A673 (cell line): ENCODE data around the gene RTN4IP1. TPM values are rescaled to one million over a fixed set of nuclear protein-coding genes. Genes with fewer than 3 reads are reported as not detected.
A peak's percentile ranks its signal among the peaks of the same experiment; 100 is the strongest.

Experiments used
- BruUV-seq: library from RNA; stranded (reverse); fragments of 400-500 nt; replicated peaks from 2 replicates; lab custom pipeline; 2021; lab: Mats Ljungman, UMichigan
- CTCF ChIA-PET: fragments of 300-600 bp; sonication (Branson Sonifier 250); formaldehyde crosslinking; loops from one replicate; lab custom pipeline; 2022; ENCODE audit warnings: antibody characterized with exemption; lab: Charles Lee
- POLR2A ChIA-PET: fragments of 300-600 bp; sonication (Branson Sonifier 250); formaldehyde crosslinking; loops from one replicate; lab custom pipeline; 2022; ENCODE audit warnings: antibody characterized with exemption; ENCODE audit not compliant: low non-redundant PET; lab: Charles Lee
- DNase-seq: peaks from one replicate; pipeline ENCODE4 v3.0.0-alpha.2; 2015; ENCODE audit warnings: low spot score
- H3K27ac ChIP-seq: fragments of 200-600 bp; sonication (generic); 2 replicates; pipeline ENCODE4 v1.5.1; 2016; ENCODE audit warnings: mixed run types, low read depth, mild to moderate bottlenecking, mixed read lengths, antibody characterized with exemption, low read length; ENCODE audit not compliant: poor library complexity, severe bottlenecking
- H3K27me3 ChIP-seq: fragments of 200-600 bp; sonication (generic); replicated peaks from 2 replicates; pipeline ENCODE4 v1.6.1; 2017; ENCODE audit warnings: mixed run types, low read depth, mild to moderate bottlenecking, mixed read lengths, antibody characterized with exemption, low read length; ENCODE audit not compliant: insufficient read depth, poor library complexity
- H3K36me3 ChIP-seq: fragments of 200-600 bp; sonication (generic); 2 replicates; pipeline ENCODE4 v1.6.1; 2016; ENCODE audit warnings: mixed run types, mild to moderate bottlenecking, mixed read lengths, antibody characterized with exemption, low read length; ENCODE audit not compliant: insufficient read depth, poor library complexity, severe bottlenecking
- H3K4me1 ChIP-seq: fragments of 200-600 bp; sonication (generic); 2 replicates; pipeline ENCODE4 v1.6.1; 2017; ENCODE audit warnings: mixed run types, mild to moderate bottlenecking, mixed read lengths, antibody characterized with exemption, low read length; ENCODE audit not compliant: insufficient read depth, poor library complexity, severe bottlenecking
- H3K4me3 ChIP-seq: fragments of 200-600 bp; sonication (generic); 2 replicates; pipeline ENCODE4 v1.5.1; 2016; ENCODE audit warnings: low read depth, mixed run types, mild to moderate bottlenecking, mixed read lengths, low read length; ENCODE audit not compliant: poor library complexity, severe bottlenecking
- H3K9me3 ChIP-seq: fragments of 200-600 bp; sonication (generic); 2 replicates; pipeline ENCODE4 v1.6.1; 2016; ENCODE audit warnings: mixed run types, low read depth, mild to moderate bottlenecking, mixed read lengths, antibody characterized with exemption, low read length; ENCODE audit not compliant: poor library complexity, severe bottlenecking
- EZH2 ChIP-seq: fragments of 200-600 bp; sonication (generic); IDR thresholded peaks from 2 replicates; pipeline ENCODE4 v1.6.1; 2017; ENCODE audit warnings: borderline replicate concordance, low read depth, mild to moderate bottlenecking, mixed read lengths, antibody characterized with exemption, low read length; ENCODE audit not compliant: poor library complexity, severe bottlenecking
- intact Hi-C: fragments of 100-400 bp; cut with micrococcal nuclease; formaldehyde crosslinking; loops from one replicate; pipeline ENCODE4 v1.10.0; 2022; ENCODE audit not compliant: unreplicated experiment
- total RNA-seq: library from RNA; stranded (reverse); gene quantifications from 2 replicates; pipeline ENCODE4 v1.2.3, GENCODE V29; 2021
- TF ChIP-seq, protein P1 (sequence below): fragments of 300-800, 200-600 bp; sonication (generic); conservative IDR thresholded peaks from 2 replicates; pipeline ENCODE4 v1.5.1; 2017; ENCODE audit warnings: low read depth, mild to moderate bottlenecking, antibody characterized with exemption, low read length, moderate library complexity, mixed read lengths

The RTN4IP1 gene
- total RNA-seq, 1 experiment from 2014 or later, result 15.7 TPM

DNA sequence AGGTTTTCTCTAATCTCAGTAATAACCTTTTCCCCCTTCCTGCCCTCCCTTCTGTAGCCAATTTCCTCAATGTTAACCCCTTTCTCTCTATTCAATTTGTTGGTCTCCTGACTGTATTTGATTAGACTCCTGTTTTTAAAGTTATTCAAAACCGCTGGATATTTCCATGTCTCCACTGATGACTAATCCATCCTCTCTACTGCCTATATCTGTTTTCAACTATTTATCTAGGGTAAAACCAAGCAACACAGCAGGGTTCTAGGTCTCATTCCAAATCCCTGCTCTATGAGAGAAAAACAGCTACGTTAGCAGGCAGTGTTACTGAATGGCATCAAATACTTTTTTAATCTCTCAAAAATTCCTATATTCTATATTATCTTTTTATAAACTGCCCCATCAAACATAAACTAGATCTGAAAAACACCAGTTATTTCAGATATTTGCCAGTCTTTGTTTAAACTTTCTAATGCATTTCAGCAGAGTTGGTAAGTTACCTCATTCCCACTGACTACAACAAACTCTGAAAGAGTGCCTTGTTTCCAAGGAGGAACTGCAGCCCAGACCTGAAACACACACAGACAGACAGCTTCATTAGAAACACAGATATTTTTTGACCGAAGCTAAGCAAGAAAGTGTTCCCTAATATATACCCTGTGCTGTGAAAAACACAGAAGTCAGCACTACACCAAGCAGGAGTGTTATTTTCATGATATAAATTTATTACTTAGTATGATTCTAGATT, 8.2 kb downstream of the RTN4IP1 start:
- Histone ChIP-seq H3K27me3 (no peaks in the 10 kb centered on the region), H3K27ac (no peak overlapping the region), H3K4me1 (peaks cover 12% of the 10 kb centered on the region), H3K9me3 (no peaks in the 10 kb centered on the region), H3K36me3 (no peaks in the 10 kb centered on the region), H3K4me3 (no peak overlapping the region)
- intact Hi-C loops, result no loop called here
- DNase-seq, result peak; percentile 80
- POLR2A ChIA-PET, result no interaction called here
- BruUV-seq, result no TSS peak
- CTCF ChIA-PET, result interaction anchor here (0.6 kb wide), 1 partner anchor 179 kb away, joined by 3 read pairs; no protein-coding TSS in a partner anchor
- TF ChIP-seq, protein P1, sequence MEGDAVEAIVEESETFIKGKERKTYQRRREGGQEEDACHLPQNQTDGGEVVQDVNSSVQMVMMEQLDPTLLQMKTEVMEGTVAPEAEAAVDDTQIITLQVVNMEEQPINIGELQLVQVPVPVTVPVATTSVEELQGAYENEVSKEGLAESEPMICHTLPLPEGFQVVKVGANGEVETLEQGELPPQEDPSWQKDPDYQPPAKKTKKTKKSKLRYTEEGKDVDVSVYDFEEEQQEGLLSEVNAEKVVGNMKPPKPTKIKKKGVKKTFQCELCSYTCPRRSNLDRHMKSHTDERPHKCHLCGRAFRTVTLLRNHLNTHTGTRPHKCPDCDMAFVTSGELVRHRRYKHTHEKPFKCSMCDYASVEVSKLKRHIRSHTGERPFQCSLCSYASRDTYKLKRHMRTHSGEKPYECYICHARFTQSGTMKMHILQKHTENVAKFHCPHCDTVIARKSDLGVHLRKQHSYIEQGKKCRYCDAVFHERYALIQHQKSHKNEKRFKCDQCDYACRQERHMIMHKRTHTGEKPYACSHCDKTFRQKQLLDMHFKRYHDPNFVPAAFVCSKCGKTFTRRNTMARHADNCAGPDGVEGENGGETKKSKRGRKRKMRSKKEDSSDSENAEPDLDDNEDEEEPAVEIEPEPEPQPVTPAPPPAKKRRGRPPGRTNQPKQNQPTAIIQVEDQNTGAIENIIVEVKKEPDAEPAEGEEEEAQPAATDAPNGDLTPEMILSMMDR, result no peak
- no peak for TF ChIP-seq EZH2

DNA sequence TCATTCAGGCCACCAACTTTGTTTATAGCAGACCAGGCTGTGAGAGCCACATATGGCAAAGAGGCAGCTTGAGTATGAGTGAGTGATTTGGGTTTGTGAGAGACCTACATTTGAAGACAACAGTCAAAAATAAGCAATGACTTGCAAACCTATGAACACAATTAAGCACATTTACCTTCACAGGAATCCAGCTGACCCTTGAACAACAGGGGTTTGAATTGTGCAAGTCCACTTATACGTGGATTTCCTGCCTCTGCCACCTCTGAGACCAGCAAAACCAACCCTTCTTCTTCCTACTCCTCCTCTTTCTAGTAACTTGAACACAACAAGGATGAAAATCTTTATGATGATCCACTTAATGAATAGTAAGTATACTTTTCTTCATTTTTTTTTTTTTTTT, 10.1 kb downstream of the RTN4IP1 start:
- H3K4me1 ChIP-seq, result peaks cover 12% of the 10 kb centered on the region
- no peak for TF ChIP-seq EZH2
- TF ChIP-seq, protein P1, result no peak
- DNase-seq, result no peak
- H3K36me3 ChIP-seq, result no peaks in the 10 kb centered on the region
- H3K27me3 ChIP-seq, result no peaks in the 10 kb centered on the region
- intact Hi-C loops, result no loop called here
- no peak overlapping the region for H3K27ac ChIP-seq
- BruUV-seq, result no TSS peak
- CTCF ChIA-PET, result no interaction called here
- H3K4me3 ChIP-seq, result no peak overlapping the region
- H3K9me3 ChIP-seq, result no peaks in the 10 kb centered on the region
- POLR2A ChIA-PET, result interaction anchor here (0.5 kb wide), 1 partner anchor 30 kb away, joined by 3 read pairs; no protein-coding TSS in a partner anchor

DNA sequence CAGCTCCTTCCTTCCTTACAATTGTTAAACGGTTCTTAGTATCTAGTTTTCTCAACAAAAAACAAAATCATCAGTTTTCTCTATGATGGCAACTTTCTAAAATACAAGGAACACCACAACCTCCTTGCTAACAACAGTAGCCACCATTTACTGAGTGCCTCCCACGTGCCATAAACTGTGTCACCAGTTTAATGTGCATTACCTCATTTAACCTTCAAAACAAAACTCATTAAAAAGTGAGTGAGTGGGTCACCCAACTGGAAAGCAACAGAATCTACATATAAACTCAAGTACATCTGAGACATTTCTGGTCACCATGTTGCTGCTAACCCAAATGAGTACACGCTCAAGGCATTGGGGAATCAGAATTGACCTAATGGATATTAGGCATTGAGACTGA, 11.0 kb downstream of the RTN4IP1 start:
- DNase-seq, result no peak
- no peak overlapping the region for H3K27ac ChIP-seq
- BruUV-seq, result no TSS peak
- ChIA-PET POLR2A (no interaction called here), CTCF (no interaction called here)
- no peaks in the 10 kb centered on the region for H3K36me3 ChIP-seq
- no peaks in the 10 kb centered on the region for H3K27me3 ChIP-seq
- no peak overlapping the region for H3K4me3 ChIP-seq
- no peaks in the 10 kb centered on the region for H3K9me3 ChIP-seq
- H3K4me1 ChIP-seq, result peaks cover 12% of the 10 kb centered on the region
- intact Hi-C loops, result no loop called here
- no peak for TF ChIP-seq EZH2
- TF ChIP-seq, protein P1, result no peak
